ENCODE data around the gene ZNF423. TPM values are rescaled to one million over a fixed set of nuclear protein-coding genes. Genes with fewer than 3 reads are reported as not detected.

Gene ZNF423
- polyA plus RNA-seq, 1 of the 3 experiments (the other 2 are of a cell fraction): 1.2 TPM

DNA sequence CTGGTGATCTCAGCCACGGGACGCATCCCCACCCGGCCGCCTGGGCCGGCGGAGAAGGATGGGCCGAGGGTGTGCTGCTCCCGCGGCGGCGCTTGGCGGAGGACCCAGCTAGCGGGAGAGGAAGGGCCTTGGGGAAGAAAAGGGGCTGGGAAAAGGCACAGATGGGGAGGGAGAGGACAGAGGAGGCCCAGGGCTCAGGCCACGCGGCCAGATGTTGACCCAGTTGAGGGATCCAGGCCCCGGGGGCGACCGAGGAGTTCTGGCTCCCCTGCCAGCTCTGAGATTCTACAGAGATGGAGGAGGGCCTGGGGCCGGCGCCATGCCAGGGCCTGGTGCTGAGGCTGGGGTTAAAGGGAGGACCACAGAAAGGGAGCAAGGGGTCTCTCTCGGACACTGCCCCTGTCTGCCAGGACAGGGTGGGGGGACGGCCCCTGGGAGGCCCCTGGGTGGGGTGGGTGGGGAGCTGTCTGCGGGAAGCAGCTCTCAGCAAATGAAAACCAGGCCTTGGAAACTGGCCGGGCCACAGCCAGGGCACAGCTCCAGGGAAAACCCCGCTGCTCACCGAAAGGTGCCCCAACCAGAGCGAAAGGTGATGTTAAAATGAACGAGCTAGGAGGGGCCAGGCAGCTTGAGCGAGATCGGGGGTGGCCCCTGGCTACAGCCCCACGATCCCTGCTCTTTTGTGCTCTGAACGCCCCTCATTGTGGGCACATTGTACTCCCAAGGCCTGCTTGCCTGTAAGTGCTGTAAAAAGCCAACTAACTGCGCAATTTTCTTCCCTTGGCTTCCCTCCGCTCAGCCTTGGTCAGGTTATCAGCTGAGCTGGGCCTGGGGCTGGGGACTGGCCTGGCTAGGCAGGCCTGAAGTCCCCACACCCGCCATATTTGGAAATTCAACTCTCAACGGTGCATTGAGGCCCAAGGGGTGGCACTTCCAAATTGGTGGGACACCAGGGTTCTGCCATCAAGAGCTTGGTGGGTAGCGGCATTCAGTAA lies 191.4 kb downstream of the ZNF423 start:
- Histone ChIP-seq H3K4me1 (ENCODE audit: control insufficient read depth in 1 of 2, insufficient read depth in 2 of 2, low read depth in 1 of 2, low read length in 1 of 2) (peaks cover 0 to 68% of the 10 kb centered on the region in 2 experiments; a peak in 2 of 4 replicates), H3K9me3 (no peaks in the 10 kb centered on the region), H3K27me3 (ENCODE audit: insufficient read depth) (no peaks in the 10 kb centered on the region), H3K79me2 (ENCODE audit: insufficient read depth) (no peaks in the 10 kb centered on the region), H3K9me2 (no peaks in the 10 kb centered on the region), H4K20me1 (ENCODE audit: insufficient read depth) (no peaks in the 10 kb centered on the region), H3K27ac (ENCODE audit: low read depth in 2 of 2, low read length in 1 of 2) (peak overlapping the region in 1 of 2 experiments; percentile 99; a peak in 3 of 4 replicates), H3F3A (replicated peaks; ENCODE audit: insufficient read depth) (no peaks in the 10 kb centered on the region), H3K36me3 (replicated peaks in 1 of 2; ENCODE audit: control insufficient read depth in 1 of 2, insufficient read depth in 2 of 2, low read length in 1 of 2) (no peaks in the 10 kb centered on the region), H3K4me3 (ENCODE audit: low read depth in 2 of 2, low read length in 1 of 2) (peak overlapping the region in 1 of 2 experiments; percentile 52; a peak in 2 of 4 replicates), H2AFZ (ENCODE audit: low read depth) (no peak overlapping the region), H3K4me2 (no peak overlapping the region), H3K9ac (no peak overlapping the region)
- WGBS (ENCODE audit: low lambda C conversion rate): 44% methylated on average over 25 of the region's 37 CpGs
- DNase-seq: peak; percentile 92
- CTCF ChIA-PET: interaction anchor here (0.6 to 2.6 kb wide), 20 partner anchors 9 to 258 kb away, joined by 3 to 11 read pairs (median 4); no protein-coding TSS in a partner anchor
- POLR2A ChIA-PET: interaction anchor here (0.5 to 1.6 kb wide), 13 partner anchors 10 to 689 kb away, joined by 3 to 10 read pairs (median 4); partner anchors contain the start of gene ZNF423
- TF ChIP-seq, protein P1, sequence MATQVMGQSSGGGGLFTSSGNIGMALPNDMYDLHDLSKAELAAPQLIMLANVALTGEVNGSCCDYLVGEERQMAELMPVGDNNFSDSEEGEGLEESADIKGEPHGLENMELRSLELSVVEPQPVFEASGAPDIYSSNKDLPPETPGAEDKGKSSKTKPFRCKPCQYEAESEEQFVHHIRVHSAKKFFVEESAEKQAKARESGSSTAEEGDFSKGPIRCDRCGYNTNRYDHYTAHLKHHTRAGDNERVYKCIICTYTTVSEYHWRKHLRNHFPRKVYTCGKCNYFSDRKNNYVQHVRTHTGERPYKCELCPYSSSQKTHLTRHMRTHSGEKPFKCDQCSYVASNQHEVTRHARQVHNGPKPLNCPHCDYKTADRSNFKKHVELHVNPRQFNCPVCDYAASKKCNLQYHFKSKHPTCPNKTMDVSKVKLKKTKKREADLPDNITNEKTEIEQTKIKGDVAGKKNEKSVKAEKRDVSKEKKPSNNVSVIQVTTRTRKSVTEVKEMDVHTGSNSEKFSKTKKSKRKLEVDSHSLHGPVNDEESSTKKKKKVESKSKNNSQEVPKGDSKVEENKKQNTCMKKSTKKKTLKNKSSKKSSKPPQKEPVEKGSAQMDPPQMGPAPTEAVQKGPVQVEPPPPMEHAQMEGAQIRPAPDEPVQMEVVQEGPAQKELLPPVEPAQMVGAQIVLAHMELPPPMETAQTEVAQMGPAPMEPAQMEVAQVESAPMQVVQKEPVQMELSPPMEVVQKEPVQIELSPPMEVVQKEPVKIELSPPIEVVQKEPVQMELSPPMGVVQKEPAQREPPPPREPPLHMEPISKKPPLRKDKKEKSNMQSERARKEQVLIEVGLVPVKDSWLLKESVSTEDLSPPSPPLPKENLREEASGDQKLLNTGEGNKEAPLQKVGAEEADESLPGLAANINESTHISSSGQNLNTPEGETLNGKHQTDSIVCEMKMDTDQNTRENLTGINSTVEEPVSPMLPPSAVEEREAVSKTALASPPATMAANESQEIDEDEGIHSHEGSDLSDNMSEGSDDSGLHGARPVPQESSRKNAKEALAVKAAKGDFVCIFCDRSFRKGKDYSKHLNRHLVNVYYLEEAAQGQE (IDR thresholded peaks at IDR 0.05; ENCODE audit: low read depth, low read length): no peak
- TF ChIP-seq EP300 (IDR thresholded peaks at IDR 0.05; ENCODE audit: borderline replicate concordance in 1 of 2, low read depth in 1 of 2, low read length in 1 of 2) (peak in 1 of 2 experiments; percentile 87; a peak in 2 of 4 replicates), YY1 (IDR thresholded peaks at IDR 0.05; ENCODE audit: low read depth) (no peak), FOSL2 (IDR thresholded peaks at IDR 0.05; ENCODE audit: borderline replicate concordance, low read depth) (no peak), MEF2A (IDR thresholded peaks at IDR 0.05; ENCODE audit: borderline replicate concordance, low read depth) (no peak), TEAD4 (IDR thresholded peaks at IDR 0.05; ENCODE audit: borderline replicate concordance, insufficient read depth) (no peak), RCOR1 (IDR thresholded peaks at IDR 0.05; ENCODE audit: low read length) (peak; percentile 68), MXI1 (IDR thresholded peaks at IDR 0.05; ENCODE audit: low read depth, low read length) (peak; percentile 44; the same call in 1 of the 2 replicates), TAF1 (IDR thresholded peaks at IDR 0.05; ENCODE audit: borderline replicate concordance, low read depth, low read length) (no peak), SMC3 (IDR thresholded peaks at IDR 0.05; ENCODE audit: low read depth, low read length) (no peak), TCF12 (IDR thresholded peaks at IDR 0.05) (no peak), RAD21 (IDR thresholded peaks at IDR 0.05; ENCODE audit: low read length) (0 out of 2 replicates have a peak, but pooled peaks have one; percentile 6), FOXJ3 (CRISPR knock-in tag; IDR thresholded peaks at IDR 0.05) (0 out of 2 replicates have a peak, but pooled peaks have one; percentile 21), FOXM1 (IDR thresholded peaks at IDR 0.05; ENCODE audit: low read depth) (no peak), RFX5 (IDR thresholded peaks at IDR 0.05; ENCODE audit: low read length) (no peak), CHD2 (IDR thresholded peaks at IDR 0.05; ENCODE audit: low read length, partially characterized antibody) (peak; percentile 64), NFIC (IDR thresholded peaks at IDR 0.05; ENCODE audit: borderline replicate concordance) (no peak), ELF1 (IDR thresholded peaks at IDR 0.05) (no peak)
- TF ChIP-seq, protein P2, sequence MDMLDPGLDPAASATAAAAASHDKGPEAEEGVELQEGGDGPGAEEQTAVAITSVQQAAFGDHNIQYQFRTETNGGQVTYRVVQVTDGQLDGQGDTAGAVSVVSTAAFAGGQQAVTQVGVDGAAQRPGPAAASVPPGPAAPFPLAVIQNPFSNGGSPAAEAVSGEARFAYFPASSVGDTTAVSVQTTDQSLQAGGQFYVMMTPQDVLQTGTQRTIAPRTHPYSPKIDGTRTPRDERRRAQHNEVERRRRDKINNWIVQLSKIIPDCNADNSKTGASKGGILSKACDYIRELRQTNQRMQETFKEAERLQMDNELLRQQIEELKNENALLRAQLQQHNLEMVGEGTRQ (IDR thresholded peaks at IDR 0.05; ENCODE audit: borderline replicate concordance, low read depth, low read length): no peak
- TF ChIP-seq, protein P3, sequence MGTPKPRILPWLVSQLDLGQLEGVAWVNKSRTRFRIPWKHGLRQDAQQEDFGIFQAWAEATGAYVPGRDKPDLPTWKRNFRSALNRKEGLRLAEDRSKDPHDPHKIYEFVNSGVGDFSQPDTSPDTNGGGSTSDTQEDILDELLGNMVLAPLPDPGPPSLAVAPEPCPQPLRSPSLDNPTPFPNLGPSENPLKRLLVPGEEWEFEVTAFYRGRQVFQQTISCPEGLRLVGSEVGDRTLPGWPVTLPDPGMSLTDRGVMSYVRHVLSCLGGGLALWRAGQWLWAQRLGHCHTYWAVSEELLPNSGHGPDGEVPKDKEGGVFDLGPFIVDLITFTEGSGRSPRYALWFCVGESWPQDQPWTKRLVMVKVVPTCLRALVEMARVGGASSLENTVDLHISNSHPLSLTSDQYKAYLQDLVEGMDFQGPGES (IDR thresholded peaks at IDR 0.05; ENCODE audit: low read depth, low read length): no peak
- TF ChIP-seq, protein P4, sequence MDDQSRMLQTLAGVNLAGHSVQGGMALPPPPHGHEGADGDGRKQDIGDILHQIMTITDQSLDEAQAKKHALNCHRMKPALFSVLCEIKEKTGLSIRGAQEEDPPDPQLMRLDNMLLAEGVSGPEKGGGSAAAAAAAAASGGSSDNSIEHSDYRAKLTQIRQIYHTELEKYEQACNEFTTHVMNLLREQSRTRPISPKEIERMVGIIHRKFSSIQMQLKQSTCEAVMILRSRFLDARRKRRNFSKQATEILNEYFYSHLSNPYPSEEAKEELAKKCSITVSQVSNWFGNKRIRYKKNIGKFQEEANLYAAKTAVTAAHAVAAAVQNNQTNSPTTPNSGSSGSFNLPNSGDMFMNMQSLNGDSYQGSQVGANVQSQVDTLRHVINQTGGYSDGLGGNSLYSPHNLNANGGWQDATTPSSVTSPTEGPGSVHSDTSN (IDR thresholded peaks at IDR 0.05): no peak
- TF ChIP-seq, protein P5, sequence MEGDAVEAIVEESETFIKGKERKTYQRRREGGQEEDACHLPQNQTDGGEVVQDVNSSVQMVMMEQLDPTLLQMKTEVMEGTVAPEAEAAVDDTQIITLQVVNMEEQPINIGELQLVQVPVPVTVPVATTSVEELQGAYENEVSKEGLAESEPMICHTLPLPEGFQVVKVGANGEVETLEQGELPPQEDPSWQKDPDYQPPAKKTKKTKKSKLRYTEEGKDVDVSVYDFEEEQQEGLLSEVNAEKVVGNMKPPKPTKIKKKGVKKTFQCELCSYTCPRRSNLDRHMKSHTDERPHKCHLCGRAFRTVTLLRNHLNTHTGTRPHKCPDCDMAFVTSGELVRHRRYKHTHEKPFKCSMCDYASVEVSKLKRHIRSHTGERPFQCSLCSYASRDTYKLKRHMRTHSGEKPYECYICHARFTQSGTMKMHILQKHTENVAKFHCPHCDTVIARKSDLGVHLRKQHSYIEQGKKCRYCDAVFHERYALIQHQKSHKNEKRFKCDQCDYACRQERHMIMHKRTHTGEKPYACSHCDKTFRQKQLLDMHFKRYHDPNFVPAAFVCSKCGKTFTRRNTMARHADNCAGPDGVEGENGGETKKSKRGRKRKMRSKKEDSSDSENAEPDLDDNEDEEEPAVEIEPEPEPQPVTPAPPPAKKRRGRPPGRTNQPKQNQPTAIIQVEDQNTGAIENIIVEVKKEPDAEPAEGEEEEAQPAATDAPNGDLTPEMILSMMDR (IDR thresholded peaks at IDR 0.05): no peak
